ENCODE results near the gene PACSIN1. TPM values are rescaled to one million over a fixed set of nuclear protein-coding genes. Genes with fewer than 3 reads are reported as not detected.

The PACSIN1 gene
- total RNA-seq (2013; cell fraction: nucleolus; rRNA removed) = 2.1 and 3.9 TPM in 2 replicates
- total RNA-seq (2014; rRNA removed) = 3.6 and 5.1 TPM in 2 replicates
- total RNA-seq (2014; rRNA removed; fragmentation: Illumina TruSeq; extraction: Trizol) = 1.9 and 2.1 TPM in 2 replicates
- total RNA-seq (2021) = 8.9 and 9.4 TPM in 2 replicates
- polyA plus RNA-seq (2011; ENCODE audit: low read depth) = 0.25 TPM
- polyA plus RNA-seq (2011; rRNA removed) = 6.9 and 7.5 TPM in 2 replicates
- polyA plus RNA-seq (2011; cell fraction: cytosol; rRNA removed) = 9.0 and 10.1 TPM in 2 replicates
- 22.5 and 29.3 TPM in 2 replicates for polyA plus RNA-seq (2011; cell fraction: nucleus; rRNA removed)
- 1.2 and 1.4 TPM in 2 replicates for polyA plus RNA-seq (2012)
- polyA plus RNA-seq (2014; fragmentation: Illumina TruSeq; extraction: Trizol) = 3.3 and 4.8 TPM in 2 replicates
- under 1 TPM; 0.50 to 0.75 TPM for polyA plus RNA-seq (2014; fragmentation: Nextera tagmentation; extraction: Ambion mirVana)
- polyA plus RNA-seq (2014; rRNA removed) = 6.8 and 6.9 TPM in 2 replicates
- 1 to 10 TPM; 1.7 to 2.0 TPM for polyA plus RNA-seq (2016; fragmentation: Nextera tagmentation; extraction: Ambion mirVana)
- polyA minus RNA-seq (2011; rRNA and poly(A)+ RNA removed) = 5.2 and 8.2 TPM in 2 replicates
- 4.1 and 5.1 TPM in 2 replicates for polyA minus RNA-seq (2011; cell fraction: cytosol; rRNA and poly(A)+ RNA removed)
- polyA minus RNA-seq (2011; cell fraction: nucleus; rRNA and poly(A)+ RNA removed) = 3.9 and 4.7 TPM in 2 replicates
- percentile 13 among the genes with signal in this experiment for Bru-seq, nascent RNA
- BruChase-seq, experiment 1, labeled RNA remaining after a 6-hour chase = percentile 17 among the genes with signal in this experiment
- BruChase-seq, experiment 2, labeled RNA remaining after a 2-hour chase = percentile 14 among the genes with signal in this experiment
- long read RNA-seq, experiment 1, partial matches to known transcripts = 0 of 2 reads
- long read RNA-seq, experiment 1, other reads (novel, unspliced or antisense) = 2 of 2 reads
- long read RNA-seq, experiment 2, partial matches to known transcripts = 0 of 1 reads
- long read RNA-seq, experiment 2, other reads (novel, unspliced or antisense) = 1 of 1 reads

GRCh38 chr6:34465531-34466241 lies at the start of gene PACSIN1:
PACSIN1 (plus strand) TSS chr6:34466076; CDS start chr6:34526306, 60,230 bp downstream.
- H3K79me2 ChIP-seq (ENCODE audit: control insufficient read depth, insufficient read depth, low read length) = no peaks in the 10 kb centered on the region
- ChIA-PET CTCF (interaction anchor here (1.2 to 1.5 kb wide), 2 partner anchors 144 to 291 kb away, joined by 3 to 4 read pairs; partner anchors contain the start of gene SNRPC), RAD21 (ENCODE audit: unreplicated experiment) (interaction anchor here (1.2 to 2.4 kb wide), 3 partner anchors 10 to 144 kb away, joined by 3 to 7 read pairs (median 5); no protein-coding TSS in a partner anchor), SMC1A (ENCODE audit: uncharacterized antibody, unreplicated experiment) (interaction anchor here (0.6 to 1.0 kb wide), 2 partner anchors 144 to 740 kb away, joined by 3 read pairs; no protein-coding TSS in a partner anchor), POLR2A (interaction anchor here (1.6 kb wide), 1 partner anchor 9 kb away, joined by 3 read pairs; no protein-coding TSS in a partner anchor)
- no peaks in the 10 kb centered on the region for H4K20me1 ChIP-seq (ENCODE audit: control insufficient read depth, insufficient read depth)
- peak within 1 kb of the TSS; percentile 71 for H3K4me2 ChIP-seq (ENCODE audit: control insufficient read depth, insufficient read depth)
- BruUV-seq (replicated peaks) = no TSS peak
- 20% methylated on average over 48 of the region's 67 CpGs for WGBS (ENCODE audit: insufficient coverage, insufficient replicate concordance, low lambda C conversion rate, missing lambda C conversion rate)
- in situ Hi-C loops (cut with MboI) (no loop called here), intact Hi-C loops (cut with micrococcal nuclease; ENCODE audit: unreplicated experiment) (no loop called here)
- no peaks in the 10 kb centered on the region for H3K36me3 ChIP-seq (ENCODE audit: control insufficient read depth in 2 of 2, insufficient read depth in 2 of 2, low read length in 1 of 2)
- ATAC-seq (peak; percentile 56), FAIRE-seq (no peak), DNase-seq (ENCODE audit: low read depth, low spot score) (no peak)
- peaks cover 0 to 3% of the 10 kb centered on the region in 2 experiments; a peak in 2 of 4 replicates for H3K27me3 ChIP-seq (replicated peaks in 1 of 2; ENCODE audit: control insufficient read depth in 2 of 2, insufficient read depth in 2 of 2, low read length in 1 of 2)
- H2AFZ ChIP-seq (ENCODE audit: control insufficient read depth, low read depth, low read length) = peak within 1 kb of the TSS; percentile 58
- peaks cover 13% of the 10 kb centered on the region for H3K4me1 ChIP-seq (ENCODE audit: control insufficient read depth, insufficient read depth, low read length)
- H3K27ac ChIP-seq (ENCODE audit: control insufficient read depth, insufficient read depth) = no peak within 1 kb of the TSS
- peak within 1 kb of the TSS; percentile 50; the same call in 1 of the 2 replicates for H3K4me3 ChIP-seq
- H3K9ac ChIP-seq (ENCODE audit: control insufficient read depth, insufficient read depth, low read length) = no peak within 1 kb of the TSS
- H3K9me3 ChIP-seq (replicated peaks; ENCODE audit: control insufficient read depth, insufficient read depth, low read length) = no peaks in the 10 kb centered on the region
- TF ChIP-seq TCF7 (IDR thresholded peaks at IDR 0.05; ENCODE audit: borderline replicate concordance) (no peak), BACH1 (IDR thresholded peaks at IDR 0.05; ENCODE audit: borderline replicate concordance) (no peak), RFX5 (IDR thresholded peaks at IDR 0.05; ENCODE audit: low read depth, low read length) (no peak)

Data from GM12878 (cell line).